Keratinocyte (primary cell): ENCODE data around the gene CUX1. TPM values are rescaled to one million over a fixed set of nuclear protein-coding genes. Genes with fewer than 3 reads are reported as not detected.

Experiments
- DNase-seq: peaks from one replicate; pipeline ENCODE4 v3.0.0-alpha.2; 2011; ENCODE audit warnings: low read depth, missing footprints, low spot score
- FAIRE-seq: peaks from 2 replicates; lab custom pipeline; 2011; peaks lifted over from hg19 to GRCh38; lab: Jason Lieb, UNC
- H2AFZ ChIP-seq: 2 replicates; pipeline ENCODE4 v1.6.0; 2012; ENCODE audit warnings: low read length, control low read depth, inconsistent platforms; ENCODE audit not compliant: control insufficient read depth
- H3K27ac ChIP-seq: 2 replicates; pipeline ENCODE4 v1.5.1; 2011; ENCODE audit warnings: low read length; ENCODE audit not compliant: control insufficient read depth, insufficient read depth
- H3K27me3 ChIP-seq: 3 replicates; pipeline ENCODE4 v1.6.0; 2011; ENCODE audit warnings: low read length; ENCODE audit not compliant: control insufficient read depth, insufficient read depth; ENCODE audit errors: extremely low read depth
- H3K36me3 ChIP-seq, 2 experiments: 2 replicates in 1 of 2; 3 replicates in 1 of 2; pipeline ENCODE4 v1.5.1; 2011; ENCODE audit warnings: low read length in 2 of 2, mild to moderate bottlenecking in 1 of 2; ENCODE audit not compliant: control insufficient read depth in 2 of 2, insufficient read depth in 2 of 2; ENCODE audit errors: extremely low read depth in 1 of 2
- H3K4me1 ChIP-seq: 3 replicates; pipeline ENCODE4 v1.5.1; 2011; ENCODE audit warnings: low read length; ENCODE audit not compliant: control insufficient read depth, insufficient read depth; ENCODE audit errors: extremely low read depth
- H3K4me2 ChIP-seq: 3 replicates; pipeline ENCODE4 v1.6.0; 2011; ENCODE audit warnings: low read depth, low read length; ENCODE audit not compliant: control insufficient read depth, insufficient read depth; ENCODE audit errors: extremely low read depth
- H3K4me3 ChIP-seq, 3 experiments: fragments of 200-600 bp in 1 of 3; sonication (generic) in 1 of 3; 2 replicates in 2 of 3; 3 replicates in 1 of 3; pipeline ENCODE4 v1.5.1; 2011 to 2016; ENCODE audit warnings: low read length in 3 of 3, mild to moderate bottlenecking in 3 of 3, control low read depth in 2 of 3, inconsistent platforms in 1 of 3, low read depth in 1 of 3, mixed read lengths in 1 of 3, mixed run types in 1 of 3, moderate library complexity in 1 of 3; ENCODE audit not compliant: control insufficient read depth in 2 of 3, insufficient read depth in 2 of 3; ENCODE audit errors: extremely low read depth in 1 of 3
- H3K79me2 ChIP-seq: 2 replicates; pipeline ENCODE4 v1.6.0; 2012; ENCODE audit warnings: low read length; ENCODE audit not compliant: control insufficient read depth, insufficient read depth
- H3K9ac ChIP-seq: 3 replicates; pipeline ENCODE4 v1.6.0; 2011; ENCODE audit warnings: low read length; ENCODE audit not compliant: control insufficient read depth, insufficient read depth; ENCODE audit errors: extremely low read depth
- H3K9me1 ChIP-seq: 3 replicates; pipeline ENCODE4 v1.6.0; 2011; ENCODE audit warnings: low read length; ENCODE audit not compliant: control insufficient read depth, insufficient read depth; ENCODE audit errors: extremely low read depth
- H3K9me3 ChIP-seq: 2 replicates; pipeline ENCODE4 v1.5.1; 2012; ENCODE audit warnings: low read depth, low read length; ENCODE audit not compliant: control insufficient read depth
- H4K20me1 ChIP-seq: 3 replicates; pipeline ENCODE4 v1.6.0; 2011; ENCODE audit warnings: low read length; ENCODE audit not compliant: control insufficient read depth, insufficient read depth; ENCODE audit errors: extremely low read depth
- CTCF ChIP-seq, 3 experiments: IDR thresholded peaks in 1 of 3; conservative IDR thresholded peaks in 1 of 3; optimal IDR thresholded peaks in 1 of 3; 2 replicates in 2 of 3; 3 replicates in 1 of 3; pipeline versions ENCODE3 to v1.5.1; 2011; ENCODE audit warnings: low read length in 3 of 3, mild to moderate bottlenecking in 3 of 3, moderate library complexity in 2 of 3, control low read depth in 1 of 3, inconsistent platforms in 1 of 3; ENCODE audit not compliant: insufficient read depth in 2 of 3; ENCODE audit errors: extremely low read depth in 1 of 3
- EZH2 ChIP-seq: IDR thresholded peaks from one replicate; pipeline ENCODE4 v1.6.1; 2012; ENCODE audit warnings: inconsistent platforms, mild to moderate bottlenecking, low read length, moderate library complexity
- dilution Hi-C: fragments of 300-500 bp; cut with MboI; formaldehyde crosslinking; loops from one replicate; pipeline ENCODE4 v1.7.0; 2020; ENCODE audit warnings: low sequenced_read_pairs; ENCODE audit not compliant: extremely low pct_ligation_motif_present
- polyA plus RNA-seq, 5 experiments: library from polyadenylated mRNA; depleted of rRNA in 3 of 5; stranded (reverse) in 3 of 5; stranded (forward) in 1 of 5; unstranded in 1 of 5; fragments of >200 nt; gene quantifications; 1 replicate in 1 of 5; 2 replicates in 3 of 5; 3 replicates in 1 of 5; pipeline versions ENCODE4 v1.2.1 to v1.2.3, GENCODE V29; 2011 to 2012; ENCODE audit warnings: missing spikeins in 2 of 5, low read depth in 1 of 5, low replicate concordance in 1 of 5

CUX1 gene
- polyA plus RNA-seq, 1 donor (not counting 4 experiments of a cell fraction or from before 2014, with no cell fraction given) = 18.3 TPM

- Histone ChIP-seq H3K9me3 (no peaks in the 10 kb centered on the region), H4K20me1 (peaks cover 7% of the 10 kb centered on the region), H3K79me2 (peaks cover 18% of the 10 kb centered on the region), H3K27ac (no peak overlapping the region), H3K4me1 (peaks cover 12% of the 10 kb centered on the region), H3K36me3 (peaks cover 0 to 1% of the 10 kb centered on the region in 2 experiments), H3K27me3 (no peaks in the 10 kb centered on the region), H3K4me3 (no peak overlapping the region), H3K9me1 (no peaks in the 10 kb centered on the region), H3K9ac (no peak overlapping the region), H3K4me2 (no peak overlapping the region), H2AFZ (no peak overlapping the region)
- TF ChIP-seq EZH2 = no peak
- TF ChIP-seq CTCF (optimal IDR thresholded peaks at IDR 0.05 in 1 of 3, IDR thresholded peaks at IDR 0.05 in 1 of 3, conservative IDR thresholded peaks at IDR 0.05 in 1 of 3; ENCODE audit: extremely low read depth in 1 of 3, insufficient read depth in 2 of 3, low read length in 3 of 3) = no peak
- DNase-seq (no peak), FAIRE-seq (no peak)
- dilution Hi-C loops = no loop called here
Observed at GRCh38 chr7:101901661-101902491, 84.5 kb downstream of the CUX1 start.

GRCh38 chr7:101902680-101903514 is 85.5 kb downstream of the CUX1 start:
- H3K4me2 ChIP-seq = no peak overlapping the region
- H4K20me1 ChIP-seq = peaks cover 6% of the 10 kb centered on the region
- no peaks in the 10 kb centered on the region for H3K9me3 ChIP-seq
- dilution Hi-C loops = no loop called here
- H3K36me3 ChIP-seq = peaks cover 0 to 1% of the 10 kb centered on the region in 2 experiments
- H3K9ac ChIP-seq = no peak overlapping the region
- no peak overlapping the region for H2AFZ ChIP-seq
- no peaks in the 10 kb centered on the region for H3K9me1 ChIP-seq
- DNase-seq = no peak
- H3K4me1 ChIP-seq = peaks cover 12% of the 10 kb centered on the region
- no peak for TF ChIP-seq EZH2
- no peak for TF ChIP-seq CTCF (optimal IDR thresholded peaks at IDR 0.05 in 1 of 3, IDR thresholded peaks at IDR 0.05 in 1 of 3, conservative IDR thresholded peaks at IDR 0.05 in 1 of 3; ENCODE audit: extremely low read depth in 1 of 3, insufficient read depth in 2 of 3, low read length in 3 of 3)
- FAIRE-seq = no peak
- no peaks in the 10 kb centered on the region for H3K27me3 ChIP-seq
- no peak overlapping the region for H3K4me3 ChIP-seq
- H3K27ac ChIP-seq = no peak overlapping the region
- H3K79me2 ChIP-seq = peaks cover 16% of the 10 kb centered on the region
